Gastroesophageal sphincter (tissue), 4 donors: ENCODE results near the gene FUBP1. TPM values are rescaled to one million over a fixed set of nuclear protein-coding genes. Genes with fewer than 3 reads are reported as not detected.

Experiments
- ATAC-seq: fragments of 150-250 bp; one replicate; pipeline ENCODE4 v1.9.1; 2016; ENCODE audit warnings: mild to moderate bottlenecking, moderate library complexity
- H3K27ac ChIP-seq, 4 donors: fragments of 200-600 bp; sonication (generic) in 3 of 4; 1 replicate in 3 of 4; 2 replicates in 1 of 4; pipeline ENCODE4 v1.5.1; 2016 to 2019
- H3K27me3 ChIP-seq: fragments of 200-600 bp; sonication (generic); one replicate; pipeline ENCODE4 v1.5.1; 2019
- H3K36me3 ChIP-seq, 2 donors: fragments of 200-600 bp; sonication (generic); one replicate each; pipeline ENCODE4 v1.5.1; 2019; ENCODE audit warnings: control low read depth in 1 of 2
- H3K4me1 ChIP-seq, 3 donors: fragments of 200-600 bp; sonication (generic); 1 replicate in 2 of 3; 2 replicates in 1 of 3; pipeline ENCODE4 v1.5.1; 2016 to 2019; ENCODE audit warnings: control low read depth in 2 of 3
- H3K4me3 ChIP-seq, 2 donors: fragments of 200-600 bp; sonication (generic); one replicate each; pipeline ENCODE4 v1.5.1; 2019; ENCODE audit warnings: mild to moderate bottlenecking in 1 of 2, moderate library complexity in 1 of 2
- H3K9me3 ChIP-seq, 3 donors: fragments of 200-600 bp; sonication (generic); one replicate each; pipeline ENCODE4 v1.5.1; 2017 to 2019; ENCODE audit warnings: control low read depth in 2 of 3
- EP300 ChIP-seq: sonication (generic); formaldehyde crosslinking; IDR thresholded peaks from one replicate; pipeline ENCODE4 v1.6.1; 2017; ENCODE audit warnings: antibody characterized with exemption, mild to moderate bottlenecking
- POLR2A ChIP-seq, 2 donors: fragments of 450-650 bp; IDR thresholded peaks; one replicate each; pipeline ENCODE4 v1.6.1; 2017; ENCODE audit warnings: antibody characterized with exemption in 2 of 2, mild to moderate bottlenecking in 2 of 2, moderate library complexity in 1 of 2
- POLR2AphosphoS5 ChIP-seq: sonication (generic); formaldehyde crosslinking; IDR thresholded peaks from one replicate; pipeline ENCODE4 v1.6.1; 2017; ENCODE audit warnings: antibody characterized with exemption
- WGBS, 2 donors: methylation state at CpG; one replicate each; pipeline ENCODE4 v1.1.5; 2018; ENCODE audit warnings: low coverage in 1 of 2; 5-methylcytosine and 5-hydroxymethylcytosine counted together
- total RNA-seq, 4 donors: library from RNA; depleted of rRNA; stranded (reverse); fragments of >200 nt; gene quantifications; one replicate each; pipeline ENCODE4 v1.1.0, GENCODE V29; 2016
- TF ChIP-seq, protein P1 (sequence below), 4 experiments: fragments of 200-600 bp in 2 of 4; fragments of 450-650 bp in 2 of 4; sonication (generic) in 1 of 4; IDR thresholded peaks; one replicate each; pipeline ENCODE4 v1.5.1; 2017 to 2019; ENCODE audit warnings: antibody characterized with exemption in 4 of 4, mild to moderate bottlenecking in 2 of 4, moderate library complexity in 2 of 4

The FUBP1 gene
- total RNA-seq, 4 donors from 2014 or later, result 46.9 to 135 (median 68.5) TPM

DNA sequence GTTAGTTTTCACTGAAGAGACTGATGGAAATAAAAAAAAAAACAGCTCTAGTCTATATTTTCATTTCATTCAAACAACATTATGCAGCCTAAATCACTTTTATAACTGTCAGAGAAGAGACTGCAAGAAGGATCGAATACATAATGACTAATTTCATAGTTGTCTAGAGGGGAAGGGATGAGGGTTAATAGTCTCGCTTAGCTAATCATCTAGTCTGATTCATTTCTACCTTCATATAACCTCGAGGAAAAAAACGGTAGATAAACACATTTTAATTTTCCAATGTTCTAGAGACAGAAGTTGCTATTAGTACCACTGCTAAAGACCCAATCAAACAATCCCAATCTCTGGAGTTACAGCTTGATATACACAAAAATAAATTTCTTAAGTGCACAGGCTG, 3.5 kb downstream of the FUBP1 start:
- peak overlapping the region in 1 of 2 donors; percentile 80 for H3K4me3 ChIP-seq
- H3K4me1 ChIP-seq, result peaks cover 0 to 75% (median 15%) of the 10 kb centered on the region in 3 donors
- peak overlapping the region in 2 of 4 donors; percentile 96 to 98 for H3K27ac ChIP-seq
- 7 to 9% methylated on average over 4 of the region's 4 CpGs for WGBS, 2 donors
- no peak for ATAC-seq
- peaks cover 0 to 5% of the 10 kb centered on the region in 2 donors for H3K36me3 ChIP-seq
- no peaks in the 10 kb centered on the region for H3K27me3 ChIP-seq
- TF ChIP-seq POLR2A (IDR thresholded peaks at IDR 0.05) (no peak), POLR2AphosphoS5 (no peak), EP300 (no peak)
- TF ChIP-seq, protein P1, sequence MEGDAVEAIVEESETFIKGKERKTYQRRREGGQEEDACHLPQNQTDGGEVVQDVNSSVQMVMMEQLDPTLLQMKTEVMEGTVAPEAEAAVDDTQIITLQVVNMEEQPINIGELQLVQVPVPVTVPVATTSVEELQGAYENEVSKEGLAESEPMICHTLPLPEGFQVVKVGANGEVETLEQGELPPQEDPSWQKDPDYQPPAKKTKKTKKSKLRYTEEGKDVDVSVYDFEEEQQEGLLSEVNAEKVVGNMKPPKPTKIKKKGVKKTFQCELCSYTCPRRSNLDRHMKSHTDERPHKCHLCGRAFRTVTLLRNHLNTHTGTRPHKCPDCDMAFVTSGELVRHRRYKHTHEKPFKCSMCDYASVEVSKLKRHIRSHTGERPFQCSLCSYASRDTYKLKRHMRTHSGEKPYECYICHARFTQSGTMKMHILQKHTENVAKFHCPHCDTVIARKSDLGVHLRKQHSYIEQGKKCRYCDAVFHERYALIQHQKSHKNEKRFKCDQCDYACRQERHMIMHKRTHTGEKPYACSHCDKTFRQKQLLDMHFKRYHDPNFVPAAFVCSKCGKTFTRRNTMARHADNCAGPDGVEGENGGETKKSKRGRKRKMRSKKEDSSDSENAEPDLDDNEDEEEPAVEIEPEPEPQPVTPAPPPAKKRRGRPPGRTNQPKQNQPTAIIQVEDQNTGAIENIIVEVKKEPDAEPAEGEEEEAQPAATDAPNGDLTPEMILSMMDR (IDR thresholded peaks at IDR 0.05), result no peak
- no peaks in the 10 kb centered on the region for H3K9me3 ChIP-seq

DNA sequence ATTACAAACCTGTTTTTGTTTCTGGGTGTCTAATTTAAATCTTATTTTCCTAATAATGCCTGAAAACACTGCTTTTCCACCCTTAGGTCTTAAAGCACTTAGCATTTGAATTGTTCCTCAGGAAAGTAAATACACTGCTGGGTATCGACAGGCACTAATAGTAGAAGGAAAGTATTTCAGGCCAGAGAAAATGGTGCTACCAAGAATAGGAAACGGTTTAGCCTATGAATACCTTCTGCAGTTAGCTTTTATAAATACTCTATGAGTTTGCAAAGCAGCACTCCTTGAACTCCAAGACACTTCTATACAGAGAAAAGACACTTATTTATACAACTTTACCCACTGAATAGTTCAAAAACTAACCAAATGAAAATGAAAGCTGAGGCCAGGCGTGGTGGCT, 6.8 kb downstream of the FUBP1 start:
- Histone ChIP-seq H3K9me3 (no peaks in the 10 kb centered on the region), H3K4me1 (peaks cover 0 to 95% (median 11%) of the 10 kb centered on the region in 3 donors), H3K27ac (peak overlapping the region in 1 of 4 donors; percentile 3), H3K36me3 (peaks cover 3 to 29% of the 10 kb centered on the region in 2 donors), H3K4me3 (no peak overlapping the region), H3K27me3 (no peaks in the 10 kb centered on the region)
- TF ChIP-seq EP300, result no peak
- TF ChIP-seq, protein P1 (IDR thresholded peaks at IDR 0.05), result no peak
- TF ChIP-seq POLR2AphosphoS5, result no peak
- TF ChIP-seq POLR2A (IDR thresholded peaks at IDR 0.05), result no peak
- ATAC-seq, result no peak
- 52 to 71% methylated on average over 2 to 3 of the region's 3 CpGs for WGBS, 2 donors

DNA sequence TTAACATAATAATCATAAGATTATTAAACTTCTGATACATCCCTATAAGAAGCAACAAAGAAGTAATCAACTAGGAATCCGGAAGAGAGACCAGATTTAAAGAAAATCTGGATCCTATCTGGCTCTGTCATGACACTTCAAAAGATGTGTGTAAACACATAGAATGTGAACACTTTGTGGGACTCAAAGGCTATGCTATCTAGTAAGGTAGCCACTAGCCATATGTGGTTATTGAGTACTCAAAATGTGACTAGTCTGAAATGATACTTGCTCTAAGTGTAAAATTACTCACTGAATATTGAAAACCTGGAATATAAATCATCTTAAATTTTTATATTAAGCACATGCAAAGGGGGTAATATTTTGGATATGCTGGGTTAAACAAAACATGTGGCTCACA, 8.7 kb downstream of the FUBP1 start:
- Histone ChIP-seq H3K36me3 (peaks cover 7 to 48% of the 10 kb centered on the region in 2 donors), H3K4me3 (no peak overlapping the region), H3K9me3 (no peaks in the 10 kb centered on the region), H3K27me3 (no peaks in the 10 kb centered on the region), H3K4me1 (peaks cover 0 to 85% (median 3%) of the 10 kb centered on the region in 3 donors), H3K27ac (no peak overlapping the region)
- 42 to 57% methylated on average over 1 of the region's 1 CpG for WGBS, 2 donors
- no peak for TF ChIP-seq POLR2AphosphoS5
- TF ChIP-seq POLR2A (IDR thresholded peaks at IDR 0.05), result no peak
- TF ChIP-seq EP300, result no peak
- TF ChIP-seq, protein P1 (IDR thresholded peaks at IDR 0.05), result no peak
- no peak for ATAC-seq

- Histone ChIP-seq H3K27me3 (no peaks in the 10 kb centered on the region), H3K9me3 (no peaks in the 10 kb centered on the region), H3K4me1 (peaks cover 0 to 55% (median 0%) of the 10 kb centered on the region in 3 donors), H3K27ac (no peak overlapping the region), H3K4me3 (no peak overlapping the region), H3K36me3 (peaks cover 43 to 87% of the 10 kb centered on the region in 2 donors)
- no peak for ATAC-seq
- 76 to 100% methylated on average over 2 to 3 of the region's 3 CpGs for WGBS, 2 donors
- TF ChIP-seq POLR2AphosphoS5 (no peak), POLR2A (IDR thresholded peaks at IDR 0.05) (no peak), EP300 (no peak)
- TF ChIP-seq, protein P1 (IDR thresholded peaks at IDR 0.05), result no peak
Observed at GRCh38 chr1:77966291-77966690, 12.6 kb downstream of the FUBP1 start.

- Histone ChIP-seq H3K4me3 (no peak overlapping the region), H3K36me3 (peaks cover 53 to 99% of the 10 kb centered on the region in 2 donors), H3K27ac (no peak overlapping the region), H3K9me3 (no peaks in the 10 kb centered on the region), H3K27me3 (no peaks in the 10 kb centered on the region), H3K4me1 (peaks cover 0 to 28% (median 0%) of the 10 kb centered on the region in 3 donors)
- no peak for TF ChIP-seq EP300
- TF ChIP-seq POLR2A (IDR thresholded peaks at IDR 0.05), result no peak
- TF ChIP-seq, protein P1 (IDR thresholded peaks at IDR 0.05), result no peak
- no peak for TF ChIP-seq POLR2AphosphoS5
- 84 to 89% methylated on average over 2 of the region's 2 CpGs for WGBS, 2 donors
- no peak for ATAC-seq
Observed at GRCh38 chr1:77961392-77961791, 17.5 kb downstream of the FUBP1 start.
